Panc1 (cell line): ENCODE measurements around the gene RPL14.

Experiments
- CTCF ChIP-seq: fragments of 450-650 bp; IDR thresholded peaks from 2 replicates; pipeline ENCODE4 v1.5.1; 2017; ENCODE audit warnings: mild to moderate bottlenecking
- POLR2AphosphoS5 ChIP-seq: IDR thresholded peaks from 2 replicates; pipeline ENCODE4 v1.6.1; 2012; ENCODE audit warnings: mild to moderate bottlenecking, low read depth, low read length, moderate library complexity
- REST ChIP-seq, 2 experiments: IDR thresholded peaks; 2 replicates each; pipeline ENCODE4 v1.6.1; 2011 to 2012; ENCODE audit warnings: low read depth in 2 of 2, control low read depth in 1 of 2, low read length in 1 of 2, mild to moderate bottlenecking in 1 of 2, moderate library complexity in 1 of 2; ENCODE audit not compliant: insufficient read depth in 1 of 2
- SIN3A ChIP-seq: IDR thresholded peaks from 2 replicates; pipeline ENCODE4 v1.6.1; 2012; ENCODE audit warnings: low read depth, mild to moderate bottlenecking, low read length, moderate library complexity, borderline replicate concordance; ENCODE audit not compliant: insufficient read depth

DNA sequence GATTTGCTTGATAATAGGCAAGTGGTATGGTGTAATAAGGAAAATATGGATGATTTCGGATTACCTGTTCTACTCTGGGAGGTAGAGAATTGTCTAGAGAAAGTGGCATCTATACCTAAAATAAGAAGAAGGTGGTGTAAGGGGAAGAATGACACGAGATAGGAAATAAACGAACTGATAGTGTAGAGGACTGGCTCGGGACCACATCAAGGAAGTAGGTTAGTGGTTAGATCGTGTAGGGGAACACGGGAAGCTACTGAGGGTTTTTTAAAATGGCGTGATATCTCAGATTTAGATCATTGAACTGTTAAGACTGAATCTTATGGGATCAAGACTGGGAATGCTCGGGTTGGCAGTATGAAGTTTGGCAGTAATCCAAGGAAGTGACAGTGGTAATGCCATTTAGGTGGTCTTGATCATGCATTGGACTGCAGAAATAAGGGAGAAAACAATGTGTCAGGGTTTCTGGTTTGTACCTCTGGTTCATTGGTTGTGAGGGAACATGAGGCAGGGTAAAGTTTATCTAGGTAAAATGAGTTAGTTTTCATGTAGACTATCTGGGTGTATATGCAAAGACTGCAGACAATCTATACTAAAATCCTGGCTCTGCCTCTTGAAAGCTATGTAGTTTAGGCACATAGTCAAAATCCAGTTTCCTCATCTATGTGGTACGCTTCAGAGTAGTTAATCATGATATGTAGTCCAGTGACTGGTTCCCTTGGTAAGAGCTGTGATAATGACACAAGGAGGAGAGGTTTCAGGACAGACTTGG, 7.4 kb downstream of the RPL14 start:
- no peak for TF ChIP-seq CTCF
- TF ChIP-seq POLR2AphosphoS5 = peak; percentile 75
- TF ChIP-seq REST (IDR thresholded peaks at IDR 0.05; ENCODE audit: insufficient read depth in 1 of 2, low read depth in 2 of 2, low read length in 1 of 2) = no peak
- TF ChIP-seq SIN3A = no peak
